ENCODE data around the gene PI4KB. TPM values are rescaled to one million over a fixed set of nuclear protein-coding genes. Genes with fewer than 3 reads are reported as not detected.

Gene PI4KB
- total RNA-seq, 2 experiments from 2014 or later: 46.6 to 47.3 TPM

GRCh38 chr1:151254217-151255213 is 72.7 kb downstream of the PI4KB start, which contains the start of gene PSMD4:
Gene PSMD4 (plus strand): TSS chr1:151254734. CDS start chr1:151254783, 49 bp downstream.
- peaks cover 27% of the 10 kb centered on the region for H3K4me1 Mint-ChIP-seq (ENCODE audit: low read depth)
- ATAC-seq (peak; percentile 94), DNase-seq (peak; percentile 96)
- ChIA-PET POLR2A (interaction anchor here (0.6 to 1.9 kb wide), 19 partner anchors 14 to 183 kb away, joined by 3 to 11 read pairs (median 3); partner anchors contain the start of genes PIP5K1A, VPS72 and ZNF687), CTCF (interaction anchor here (0.7 to 1.6 kb wide), 7 partner anchors 15 to 248 kb away, joined by 3 to 6 read pairs (median 4); partner anchors contain the start of genes MINDY1, PIP5K1A and VPS72)
- no peak for TF ChIP-seq CTCF (IDR thresholded peaks at IDR 0.05)
- H3K9me3 Mint-ChIP-seq: no peaks in the 10 kb centered on the region
- H3K27me3 Mint-ChIP-seq: no peaks in the 10 kb centered on the region
- peak within 1 kb of the TSS; percentile 88 for H3K27ac Mint-ChIP-seq
- H3K4me3 Mint-ChIP-seq: peak within 1 kb of the TSS; percentile 83
- H3K36me3 Mint-ChIP-seq (ENCODE audit: low read depth): peaks cover 18% of the 10 kb centered on the region
- intact Hi-C loops (cut with micrococcal nuclease): loop anchor here (5.0 kb wide), 1 partner anchor 57 kb away; the partner anchor contains the start of gene PIP5K1A

GRCh38 chr1:151251656-151252470 is 75.4 kb downstream of the PI4KB start:
- CTCF ChIA-PET: interaction anchor here (0.7 to 2.9 kb wide), 41 partner anchors 9 to 226 kb away, joined by 3 to 28 read pairs (median 5); partner anchors contain the start of genes PI4KB, TMOD4, TNFAIP8L2 and VPS72
- Mint-ChIP-seq H3K9me3 (no peaks in the 10 kb centered on the region), H3K27me3 (no peaks in the 10 kb centered on the region), H3K4me1 (ENCODE audit: low read depth) (peaks cover 13% of the 10 kb centered on the region), H3K36me3 (ENCODE audit: low read depth) (peaks cover 21% of the 10 kb centered on the region), H3K27ac (peak overlapping the region; percentile 34), H3K4me3 (no peak overlapping the region)
- TF ChIP-seq CTCF (IDR thresholded peaks at IDR 0.05): peak; percentile 89
- DNase-seq (peak; percentile 89), ATAC-seq (peak; percentile 57)
- POLR2A ChIA-PET: interaction anchor here (0.5 to 2.0 kb wide), 5 partner anchors 30 to 202 kb away, joined by 3 to 6 read pairs (median 3); partner anchors contain the start of genes TNFAIP8L2 and ZNF687
- intact Hi-C loops (cut with micrococcal nuclease): loop anchor here (5.0 kb wide), 1 partner anchor 55 kb away; the partner anchor contains the start of gene PIP5K1A

- no peaks in the 10 kb centered on the region for H3K9me3 Mint-ChIP-seq
- H3K4me3 Mint-ChIP-seq: no peak overlapping the region
- H3K27me3 Mint-ChIP-seq: no peaks in the 10 kb centered on the region
- no peak for ATAC-seq
- CTCF ChIA-PET: interaction anchor here (1.0 to 1.1 kb wide), 2 partner anchors 19 to 147 kb away, joined by 3 to 6 read pairs; no protein-coding TSS in a partner anchor
- TF ChIP-seq CTCF (IDR thresholded peaks at IDR 0.05): no peak
- H3K27ac Mint-ChIP-seq: no peak overlapping the region
- no peak for DNase-seq
- POLR2A ChIA-PET: interaction anchor here (0.6 to 1.0 kb wide), 3 partner anchors 20 to 72 kb away, joined by 3 read pairs; no protein-coding TSS in a partner anchor
- peaks cover 42% of the 10 kb centered on the region for H3K36me3 Mint-ChIP-seq (ENCODE audit: low read depth)
- no peaks in the 10 kb centered on the region for H3K4me1 Mint-ChIP-seq (ENCODE audit: low read depth)
- intact Hi-C loops (cut with micrococcal nuclease): no loop called here
Measured at GRCh38 chr1:151246786-151247185, 80.4 kb downstream of the PI4KB start.

DNA sequence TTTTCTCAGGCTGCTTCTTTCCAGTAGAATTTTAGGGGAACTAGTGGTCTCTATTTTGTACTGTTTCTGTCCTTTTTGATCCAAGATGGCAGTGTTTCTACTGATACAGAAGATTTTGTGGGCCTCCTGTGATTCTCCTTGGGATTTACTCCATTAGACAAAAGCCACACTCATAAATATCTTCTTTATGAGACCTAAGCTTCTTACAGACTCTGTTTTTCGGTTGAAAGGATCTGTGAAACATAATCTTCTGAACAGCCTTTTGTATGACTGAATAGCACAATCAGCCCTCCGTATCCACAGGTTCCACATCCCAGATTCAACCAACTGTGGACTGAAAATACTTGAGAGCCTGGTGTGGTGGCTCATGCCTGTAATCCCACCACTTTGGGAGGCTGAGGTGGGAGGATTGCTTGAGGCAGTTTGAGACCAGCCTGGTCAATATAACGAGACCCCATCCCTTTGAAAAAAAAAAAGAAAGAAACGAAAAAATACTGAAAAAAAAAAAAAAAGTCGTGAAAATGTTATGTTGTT is 83.5 kb downstream of the PI4KB start:
- intact Hi-C loops (cut with micrococcal nuclease): no loop called here
- H3K4me1 Mint-ChIP-seq (ENCODE audit: low read depth): no peaks in the 10 kb centered on the region
- ATAC-seq: no peak
- H3K27me3 Mint-ChIP-seq: no peaks in the 10 kb centered on the region
- peaks cover 50% of the 10 kb centered on the region for H3K36me3 Mint-ChIP-seq (ENCODE audit: low read depth)
- CTCF ChIA-PET: interaction anchor here (1.9 kb wide), 1 partner anchor 8 kb away, joined by 7 read pairs; no protein-coding TSS in a partner anchor
- H3K4me3 Mint-ChIP-seq: no peak overlapping the region
- DNase-seq: no peak
- POLR2A ChIA-PET: no interaction called here
- no peak for TF ChIP-seq CTCF (IDR thresholded peaks at IDR 0.05)
- no peak overlapping the region for H3K27ac Mint-ChIP-seq
- no peaks in the 10 kb centered on the region for H3K9me3 Mint-ChIP-seq

All from activated CD8-positive, alpha-beta T cell treated with anti-CD3 and anti-CD28 coated beads for 36 hours (primary cell).